K562 (cell line): ENCODE measurements around the gene RAI2. TPM values are rescaled to one million over a fixed set of nuclear protein-coding genes. Genes with fewer than 3 reads are reported as not detected.

Experiments
- ATAC-seq: fragments of 200-7000 bp; cut with Tn5 transposase; 3 replicates; pipeline ENCODE4 v1.9.1; 2020; ENCODE audit warnings: moderate library complexity
- BruUV-seq: library from RNA; stranded (reverse); fragments of 400-500 nt; replicated peaks from 2 replicates; lab custom pipeline; 2021; lab: Mats Ljungman, UMichigan
- CTCF ChIA-PET: fragments of 300-600 bp; formaldehyde crosslinking; extraction: SDS; loops from one replicate; lab custom pipeline; 2021; ENCODE audit warnings: low intra/inter-chr PET ratio; lab: Yijun Ruan, JAX
- POLR2A ChIA-PET: fragments of 300-600, 350-650 bp; sonication (Branson Sonifier 250); formaldehyde crosslinking; extraction: SDS; loops from one replicate; lab custom pipeline; 2021; ENCODE audit warnings: antibody characterized with exemption, inconsistent platforms; lab: Yijun Ruan, JAX
- DNase-seq, 4 experiments: peaks; one replicate each; pipeline versions ENCODE4 v3.0.0 to v3.0.0-alpha.2; 2011 to 2018; ENCODE audit warnings: low spot score in 3 of 4, mixed read lengths in 3 of 4; ENCODE audit errors: extremely low read depth in 1 of 4
- FAIRE-seq: peaks from 2 replicates; lab custom pipeline; 2011; peaks lifted over from hg19 to GRCh38; lab: Jason Lieb, UNC
- H2AFZ ChIP-seq: 2 replicates; pipeline ENCODE4 v1.6.0; 2011; ENCODE audit warnings: low read depth, low read length, control low read depth, inconsistent platforms
- H3K27ac ChIP-seq: fragments of 200-600 bp; 3 replicates; pipeline ENCODE4 v1.8.0; 2011; ENCODE audit warnings: low read depth, mild to moderate bottlenecking, control low read depth, inconsistent platforms, low read length, moderate library complexity, mixed read lengths; ENCODE audit errors: extremely low read depth
- H3K27me3 ChIP-seq, 2 experiments: fragments of 300-600 bp in 1 of 2; 2 replicates in 1 of 2; 3 replicates in 1 of 2; pipeline versions ENCODE4 v1.6.0 to v1.8.0; 2011; ENCODE audit warnings: inconsistent platforms in 2 of 2, low read length in 2 of 2, mild to moderate bottlenecking in 1 of 2, mixed read lengths in 1 of 2, moderate library complexity in 1 of 2; ENCODE audit not compliant: control insufficient read depth in 2 of 2, insufficient read depth in 2 of 2
- H3K36me3 ChIP-seq: fragments of 300-600 bp; 3 replicates; pipeline ENCODE4 v1.8.0; 2011; ENCODE audit warnings: mild to moderate bottlenecking, low read length, inconsistent platforms; ENCODE audit not compliant: control insufficient read depth, insufficient read depth
- H3K4me1 ChIP-seq, 2 experiments: fragments of 200-600 bp in 1 of 2; replicated peaks in 1 of 2; 2 replicates in 1 of 2; 3 replicates in 1 of 2; pipeline versions ENCODE4 v1.5.1 to v1.8.0; 2011; ENCODE audit warnings: inconsistent platforms in 2 of 2, low read length in 2 of 2, mild to moderate bottlenecking in 1 of 2, mixed read lengths in 1 of 2, moderate library complexity in 1 of 2; ENCODE audit not compliant: control insufficient read depth in 2 of 2, insufficient read depth in 2 of 2
- H3K4me2 ChIP-seq: 2 replicates; pipeline ENCODE4 v1.6.1; 2011; ENCODE audit warnings: low read length, control low read depth, inconsistent platforms, mixed read lengths; ENCODE audit not compliant: insufficient read depth
- H3K4me3 ChIP-seq: fragments of 200-600 bp; sonication (generic), shearing (Covaris generic); 2 replicates; pipeline ENCODE4 v1.5.1; 2016; ENCODE audit warnings: control low read depth, inconsistent platforms
- H3K79me2 ChIP-seq: fragments of 200-600 bp; 3 replicates; pipeline ENCODE4 v1.8.0; 2011; ENCODE audit warnings: low read length, inconsistent platforms; ENCODE audit not compliant: control insufficient read depth, insufficient read depth
- H3K9ac ChIP-seq, 2 experiments: 2 replicates each; pipeline versions ENCODE4 v1.6.0 to v1.6.1; 2011; ENCODE audit warnings: low read depth in 2 of 2, low read length in 2 of 2, control low read depth in 1 of 2, inconsistent platforms in 1 of 2, mild to moderate bottlenecking in 1 of 2, mixed read lengths in 1 of 2; ENCODE audit not compliant: insufficient read depth in 1 of 2
- H3K9me1 ChIP-seq: one replicate; pipeline ENCODE4 v1.6.0; 2011; ENCODE audit warnings: inconsistent platforms, mild to moderate bottlenecking, low read length, moderate library complexity; ENCODE audit not compliant: control insufficient read depth, insufficient read depth
- H3K9me3 ChIP-seq: replicated peaks from 2 replicates; pipeline ENCODE4 v1.5.1; 2011; ENCODE audit warnings: low read depth, low read length, inconsistent platforms; ENCODE audit not compliant: control insufficient read depth, insufficient read depth
- H4K20me1 ChIP-seq: replicated peaks from 2 replicates; pipeline ENCODE4 v1.6.1; 2011; ENCODE audit warnings: low read length, inconsistent platforms, mixed read lengths; ENCODE audit not compliant: control insufficient read depth, insufficient read depth
- ETV5 ChIP-seq: sonication (generic); formaldehyde crosslinking; IDR thresholded peaks from 2 replicates; pipeline ENCODE4 v1.4.0; 2020; ENCODE audit warnings: low read depth, mild to moderate bottlenecking, missing genetic modification reagents
- HLTF ChIP-seq: fragments of 450-650 bp; IDR thresholded peaks from 2 replicates; pipeline ENCODE4 v1.6.1; 2016
- SMARCB1 ChIP-seq: IDR thresholded peaks from 2 replicates; pipeline ENCODE4 v1.6.1; 2011; ENCODE audit warnings: improper control_type of control experiment, low read depth; ENCODE audit not compliant: insufficient read length
- SP1 ChIP-seq: sonication (generic); formaldehyde crosslinking; IDR thresholded peaks from 2 replicates; pipeline ENCODE4 v1.8.1; 2022; ENCODE audit warnings: mild to moderate bottlenecking, missing genetic modification reagents
- XRCC4 ChIP-seq: IDR thresholded peaks from one replicate; pipeline ENCODE4 v1.6.1; 2011; ENCODE audit not compliant: insufficient read depth, insufficient read length; ENCODE audit errors: extremely low read depth
- ZSCAN29 ChIP-seq: fragments of 450-650 bp; IDR thresholded peaks from 2 replicates; pipeline ENCODE4 v1.6.1; 2017
- WGBS: fragments of 100-300 bp; shearing (Covaris generic); methylation state at CpG from one replicate; pipeline ENCODE4 v1.1.6; 2016; ENCODE audit warnings: low coverage, mixed read lengths; ENCODE audit not compliant: insufficient coverage; ENCODE audit errors: missing lambda C conversion rate; 5-methylcytosine and 5-hydroxymethylcytosine counted together
- in situ Hi-C: fragments of 300-500 bp; cut with MboI; formaldehyde crosslinking; loops from 4 replicates; pipeline ENCODE4 v1.15.0; 2018; ENCODE audit warnings: inconsistent platforms, mixed read lengths
- intact Hi-C: fragments of 100-400 bp; cut with micrococcal nuclease; formaldehyde crosslinking; loops from 2 replicates; pipeline ENCODE4 v1.14.2; 2022
- polyA plus RNA-seq, 8 experiments: library from polyadenylated mRNA; depleted of rRNA in 4 of 8; stranded (reverse) in 5 of 8; unstranded in 3 of 8; fragments of >200 nt; fragmentation: Nextera tagmentation in 2 of 8; fragmentation: Illumina TruSeq in 1 of 8; extraction: Ambion mirVana in 2 of 8; extraction: Trizol in 1 of 8; gene quantifications; 2 replicates each; pipeline versions ENCODE4 v1.2.1 to v1.2.3, GENCODE V29; 2011 to 2014; ENCODE audit warnings: inconsistent platforms in 1 of 8, missing spikeins in 1 of 8
- total RNA-seq, 7 experiments: library from RNA; depleted of rRNA in 6 of 7; stranded (reverse); fragments of >200 nt in 6 of 7; fragmentation: Illumina TruSeq in 2 of 7; extraction: Trizol in 2 of 7; gene quantifications; 2 replicates each; pipeline versions ENCODE4 v1.2.1 to v1.2.3, GENCODE V29; 2011 to 2021; ENCODE audit warnings: low replicate concordance in 1 of 7
- TF ChIP-seq, protein P1 (sequence below): fragments of 450-650 bp; formaldehyde crosslinking; IDR thresholded peaks from 2 replicates; pipeline ENCODE4 v1.4.0; 2020; ENCODE audit warnings: mild to moderate bottlenecking
- TF ChIP-seq, protein P2 (sequence below): fragments of 450-650 bp; IDR thresholded peaks from 2 replicates; pipeline ENCODE4 v1.6.1; 2014; ENCODE audit warnings: low read depth, mild to moderate bottlenecking, moderate library complexity, borderline replicate concordance
- TF ChIP-seq, protein P3 (sequence below): fragments of 450-650 bp; IDR thresholded peaks from 2 replicates; pipeline ENCODE4 v1.6.1; 2016; ENCODE audit warnings: mild to moderate bottlenecking, moderate library complexity

RAI2 gene
- total and polyA plus RNA-seq, 9 of the 15 experiments (the other 6 are each of a cell fraction or from before 2014, with no cell fraction given), result not detected

DNA sequence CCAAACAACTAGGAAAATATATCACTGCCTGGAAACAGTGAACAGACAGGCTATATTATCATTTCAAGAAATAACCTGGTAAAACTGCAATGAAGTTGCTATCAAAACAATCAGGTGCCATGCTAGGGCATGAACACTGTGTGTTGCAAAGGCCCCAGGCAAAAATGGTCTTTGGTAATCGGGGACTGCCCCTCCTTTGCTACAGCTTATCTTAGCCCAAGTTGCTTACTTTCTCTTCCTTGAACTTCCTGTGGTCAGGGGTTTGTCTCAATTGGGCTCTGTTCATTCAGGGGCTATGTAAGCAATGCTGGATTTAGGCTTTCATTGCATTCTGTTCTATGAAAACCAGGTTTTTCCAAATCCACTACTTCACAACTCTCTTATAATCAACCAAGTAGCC is 93.4 kb downstream of the RAI2 start:
- Histone ChIP-seq H3K79me2 (no peaks in the 10 kb centered on the region), H4K20me1 (no peaks in the 10 kb centered on the region; the same call in 1 of the 2 replicates), H3K9ac (no peak overlapping the region), H3K4me3 (no peak overlapping the region), H3K4me2 (no peak overlapping the region), H3K4me1 (no peaks in the 10 kb centered on the region), H2AFZ (no peak overlapping the region), H3K9me1 (no peaks in the 10 kb centered on the region), H3K27ac (no peak overlapping the region), H3K9me3 (no peaks in the 10 kb centered on the region), H3K36me3 (no peaks in the 10 kb centered on the region), H3K27me3 (no peaks in the 10 kb centered on the region)
- ATAC-seq, result no peak
- in situ Hi-C loops (no loop called here), intact Hi-C loops (no loop called here)
- CTCF ChIA-PET, result no interaction called here
- no peak for TF ChIP-seq HLTF
- TF ChIP-seq, protein P1, sequence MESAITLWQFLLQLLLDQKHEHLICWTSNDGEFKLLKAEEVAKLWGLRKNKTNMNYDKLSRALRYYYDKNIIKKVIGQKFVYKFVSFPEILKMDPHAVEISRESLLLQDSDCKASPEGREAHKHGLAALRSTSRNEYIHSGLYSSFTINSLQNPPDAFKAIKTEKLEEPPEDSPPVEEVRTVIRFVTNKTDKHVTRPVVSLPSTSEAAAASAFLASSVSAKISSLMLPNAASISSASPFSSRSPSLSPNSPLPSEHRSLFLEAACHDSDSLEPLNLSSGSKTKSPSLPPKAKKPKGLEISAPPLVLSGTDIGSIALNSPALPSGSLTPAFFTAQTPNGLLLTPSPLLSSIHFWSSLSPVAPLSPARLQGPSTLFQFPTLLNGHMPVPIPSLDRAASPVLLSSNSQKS (CRISPR knock-in tag), result no peak
- TF ChIP-seq, protein P2, sequence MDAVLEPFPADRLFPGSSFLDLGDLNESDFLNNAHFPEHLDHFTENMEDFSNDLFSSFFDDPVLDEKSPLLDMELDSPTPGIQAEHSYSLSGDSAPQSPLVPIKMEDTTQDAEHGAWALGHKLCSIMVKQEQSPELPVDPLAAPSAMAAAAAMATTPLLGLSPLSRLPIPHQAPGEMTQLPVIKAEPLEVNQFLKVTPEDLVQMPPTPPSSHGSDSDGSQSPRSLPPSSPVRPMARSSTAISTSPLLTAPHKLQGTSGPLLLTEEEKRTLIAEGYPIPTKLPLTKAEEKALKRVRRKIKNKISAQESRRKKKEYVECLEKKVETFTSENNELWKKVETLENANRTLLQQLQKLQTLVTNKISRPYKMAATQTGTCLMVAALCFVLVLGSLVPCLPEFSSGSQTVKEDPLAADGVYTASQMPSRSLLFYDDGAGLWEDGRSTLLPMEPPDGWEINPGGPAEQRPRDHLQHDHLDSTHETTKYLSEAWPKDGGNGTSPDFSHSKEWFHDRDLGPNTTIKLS, result no peak
- TF ChIP-seq SP1 (CRISPR knock-in tag), result no peak
- TF ChIP-seq, protein P3, sequence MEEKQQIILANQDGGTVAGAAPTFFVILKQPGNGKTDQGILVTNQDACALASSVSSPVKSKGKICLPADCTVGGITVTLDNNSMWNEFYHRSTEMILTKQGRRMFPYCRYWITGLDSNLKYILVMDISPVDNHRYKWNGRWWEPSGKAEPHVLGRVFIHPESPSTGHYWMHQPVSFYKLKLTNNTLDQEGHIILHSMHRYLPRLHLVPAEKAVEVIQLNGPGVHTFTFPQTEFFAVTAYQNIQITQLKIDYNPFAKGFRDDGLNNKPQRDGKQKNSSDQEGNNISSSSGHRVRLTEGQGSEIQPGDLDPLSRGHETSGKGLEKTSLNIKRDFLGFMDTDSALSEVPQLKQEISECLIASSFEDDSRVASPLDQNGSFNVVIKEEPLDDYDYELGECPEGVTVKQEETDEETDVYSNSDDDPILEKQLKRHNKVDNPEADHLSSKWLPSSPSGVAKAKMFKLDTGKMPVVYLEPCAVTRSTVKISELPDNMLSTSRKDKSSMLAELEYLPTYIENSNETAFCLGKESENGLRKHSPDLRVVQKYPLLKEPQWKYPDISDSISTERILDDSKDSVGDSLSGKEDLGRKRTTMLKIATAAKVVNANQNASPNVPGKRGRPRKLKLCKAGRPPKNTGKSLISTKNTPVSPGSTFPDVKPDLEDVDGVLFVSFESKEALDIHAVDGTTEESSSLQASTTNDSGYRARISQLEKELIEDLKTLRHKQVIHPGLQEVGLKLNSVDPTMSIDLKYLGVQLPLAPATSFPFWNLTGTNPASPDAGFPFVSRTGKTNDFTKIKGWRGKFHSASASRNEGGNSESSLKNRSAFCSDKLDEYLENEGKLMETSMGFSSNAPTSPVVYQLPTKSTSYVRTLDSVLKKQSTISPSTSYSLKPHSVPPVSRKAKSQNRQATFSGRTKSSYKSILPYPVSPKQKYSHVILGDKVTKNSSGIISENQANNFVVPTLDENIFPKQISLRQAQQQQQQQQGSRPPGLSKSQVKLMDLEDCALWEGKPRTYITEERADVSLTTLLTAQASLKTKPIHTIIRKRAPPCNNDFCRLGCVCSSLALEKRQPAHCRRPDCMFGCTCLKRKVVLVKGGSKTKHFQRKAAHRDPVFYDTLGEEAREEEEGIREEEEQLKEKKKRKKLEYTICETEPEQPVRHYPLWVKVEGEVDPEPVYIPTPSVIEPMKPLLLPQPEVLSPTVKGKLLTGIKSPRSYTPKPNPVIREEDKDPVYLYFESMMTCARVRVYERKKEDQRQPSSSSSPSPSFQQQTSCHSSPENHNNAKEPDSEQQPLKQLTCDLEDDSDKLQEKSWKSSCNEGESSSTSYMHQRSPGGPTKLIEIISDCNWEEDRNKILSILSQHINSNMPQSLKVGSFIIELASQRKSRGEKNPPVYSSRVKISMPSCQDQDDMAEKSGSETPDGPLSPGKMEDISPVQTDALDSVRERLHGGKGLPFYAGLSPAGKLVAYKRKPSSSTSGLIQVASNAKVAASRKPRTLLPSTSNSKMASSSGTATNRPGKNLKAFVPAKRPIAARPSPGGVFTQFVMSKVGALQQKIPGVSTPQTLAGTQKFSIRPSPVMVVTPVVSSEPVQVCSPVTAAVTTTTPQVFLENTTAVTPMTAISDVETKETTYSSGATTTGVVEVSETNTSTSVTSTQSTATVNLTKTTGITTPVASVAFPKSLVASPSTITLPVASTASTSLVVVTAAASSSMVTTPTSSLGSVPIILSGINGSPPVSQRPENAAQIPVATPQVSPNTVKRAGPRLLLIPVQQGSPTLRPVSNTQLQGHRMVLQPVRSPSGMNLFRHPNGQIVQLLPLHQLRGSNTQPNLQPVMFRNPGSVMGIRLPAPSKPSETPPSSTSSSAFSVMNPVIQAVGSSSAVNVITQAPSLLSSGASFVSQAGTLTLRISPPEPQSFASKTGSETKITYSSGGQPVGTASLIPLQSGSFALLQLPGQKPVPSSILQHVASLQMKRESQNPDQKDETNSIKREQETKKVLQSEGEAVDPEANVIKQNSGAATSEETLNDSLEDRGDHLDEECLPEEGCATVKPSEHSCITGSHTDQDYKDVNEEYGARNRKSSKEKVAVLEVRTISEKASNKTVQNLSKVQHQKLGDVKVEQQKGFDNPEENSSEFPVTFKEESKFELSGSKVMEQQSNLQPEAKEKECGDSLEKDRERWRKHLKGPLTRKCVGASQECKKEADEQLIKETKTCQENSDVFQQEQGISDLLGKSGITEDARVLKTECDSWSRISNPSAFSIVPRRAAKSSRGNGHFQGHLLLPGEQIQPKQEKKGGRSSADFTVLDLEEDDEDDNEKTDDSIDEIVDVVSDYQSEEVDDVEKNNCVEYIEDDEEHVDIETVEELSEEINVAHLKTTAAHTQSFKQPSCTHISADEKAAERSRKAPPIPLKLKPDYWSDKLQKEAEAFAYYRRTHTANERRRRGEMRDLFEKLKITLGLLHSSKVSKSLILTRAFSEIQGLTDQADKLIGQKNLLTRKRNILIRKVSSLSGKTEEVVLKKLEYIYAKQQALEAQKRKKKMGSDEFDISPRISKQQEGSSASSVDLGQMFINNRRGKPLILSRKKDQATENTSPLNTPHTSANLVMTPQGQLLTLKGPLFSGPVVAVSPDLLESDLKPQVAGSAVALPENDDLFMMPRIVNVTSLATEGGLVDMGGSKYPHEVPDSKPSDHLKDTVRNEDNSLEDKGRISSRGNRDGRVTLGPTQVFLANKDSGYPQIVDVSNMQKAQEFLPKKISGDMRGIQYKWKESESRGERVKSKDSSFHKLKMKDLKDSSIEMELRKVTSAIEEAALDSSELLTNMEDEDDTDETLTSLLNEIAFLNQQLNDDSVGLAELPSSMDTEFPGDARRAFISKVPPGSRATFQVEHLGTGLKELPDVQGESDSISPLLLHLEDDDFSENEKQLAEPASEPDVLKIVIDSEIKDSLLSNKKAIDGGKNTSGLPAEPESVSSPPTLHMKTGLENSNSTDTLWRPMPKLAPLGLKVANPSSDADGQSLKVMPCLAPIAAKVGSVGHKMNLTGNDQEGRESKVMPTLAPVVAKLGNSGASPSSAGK, result no peak
- no peak for TF ChIP-seq SMARCB1
- no peak for TF ChIP-seq ETV5
- TF ChIP-seq ZSCAN29, result no peak
- TF ChIP-seq XRCC4, result no peak
- BruUV-seq, result no TSS peak
- WGBS, result no CpG with 5 or more reads among the region's 1 CpG
- DNase-seq, result no peak
- no peak for FAIRE-seq
- POLR2A ChIA-PET, result no interaction called here
